Measurements from ENCODE around the gene SIDT2. TPM values are rescaled to one million over a fixed set of nuclear protein-coding genes. Genes with fewer than 3 reads are reported as not detected.
A peak's percentile ranks its signal among the peaks of the same experiment; 100 is the strongest.

Gene SIDT2
- total and polyA plus RNA-seq, 2 of the 13 experiments (the other 11 are each of a cell fraction or from before 2014, with no cell fraction given) = 11.5 to 28.0 TPM

- no peaks in the 10 kb centered on the region for H3K9me3 ChIP-seq (ENCODE audit: low read length)
- H3K36me3 ChIP-seq (replicated peaks in 1 of 2; ENCODE audit: control insufficient read depth in 1 of 2, insufficient read depth in 2 of 2, low read length in 2 of 2) = peaks cover 2 to 9% of the 10 kb centered on the region in 2 experiments; a peak in 1 of 5 replicates
- in situ Hi-C loops (cut with HindIII; ENCODE audit: extremely low pct_ligation_motif_present, low pct_unique_long_range_greater_than_20kb) (loop anchor here (5.0 kb wide), 2 partner anchors 87 to 358 kb away; partner anchors contain the start of gene BACE1), intact Hi-C loops (cut with micrococcal nuclease; ENCODE audit: unreplicated experiment) (loop anchor here (5.0 to 10.0 kb wide), 2 partner anchors 125 to 182 kb away; no protein-coding TSS in a partner anchor)
- H3K4me1 ChIP-seq (ENCODE audit: insufficient read depth, low read length) = peaks cover 32% of the 10 kb centered on the region
- H3K27ac ChIP-seq (ENCODE audit: extremely low read length, insufficient read depth, low read length) = no peak overlapping the region
- H2AFZ ChIP-seq (ENCODE audit: low read length) = no peak overlapping the region
- WGBS (ENCODE audit: low lambda C conversion rate) = 98% methylated on average over 4 of the region's 5 CpGs
- H3K4me3 ChIP-seq (replicated peaks in 1 of 3; ENCODE audit: insufficient read depth in 1 of 3, low read depth in 2 of 3, low read length in 3 of 3) = no peak overlapping the region
- ChIA-PET CTCF (ENCODE audit: low intra/inter-chr PET ratio, low total read pairs) (no interaction called here), POLR2A (no interaction called here)
- BruUV-seq (replicated peaks) = TSS peak; percentile 41
- H3K27me3 ChIP-seq (ENCODE audit: control insufficient read depth in 1 of 2, insufficient read depth in 2 of 2, low read length in 2 of 2) = no peaks in the 10 kb centered on the region
- DNase-seq (ENCODE audit: low spot score) (no peak), ATAC-seq (no peak), FAIRE-seq (no peak)
- peaks cover 10% of the 10 kb centered on the region for H3K79me2 ChIP-seq (ENCODE audit: insufficient read depth, low read length)
- no peak for TF ChIP-seq HCFC1 (IDR thresholded peaks at IDR 0.05; ENCODE audit: low read depth, low read length)
- TF ChIP-seq PRMT3 (CRISPR knock-in tag; IDR thresholded peaks at IDR 0.05; ENCODE audit: borderline replicate concordance, low read depth) = no peak
- TF ChIP-seq HMGA1 (CRISPR knock-in tag; conservative IDR thresholded peaks at IDR 0.05) = no peak
- no peak for TF ChIP-seq JUND (CRISPR knock-in tag; IDR thresholded peaks at IDR 0.05)
- no peak for TF ChIP-seq ZSCAN31 (CRISPR knock-in tag; IDR thresholded peaks at IDR 0.05; ENCODE audit: low read depth)
- no peak for TF ChIP-seq PPARG (CRISPR knock-in tag; conservative IDR thresholded peaks at IDR 0.05)
- no peak for TF ChIP-seq ATF4 (CRISPR knock-in tag; IDR thresholded peaks at IDR 0.05)
- TF ChIP-seq ZFP62 (CRISPR knock-in tag; IDR thresholded peaks at IDR 0.05) = no peak
- no peak for TF ChIP-seq SSRP1 (CRISPR knock-in tag; IDR thresholded peaks at IDR 0.05)
- TF ChIP-seq TBL1XR1 (IDR thresholded peaks at IDR 0.05; ENCODE audit: borderline replicate concordance, low read length, partially characterized antibody) = no peak
- no peak for TF ChIP-seq NR3C1 (CRISPR knock-in tag; IDR thresholded peaks at IDR 0.05)
- TF ChIP-seq AFF4 (CRISPR knock-in tag; IDR thresholded peaks at IDR 0.05) = no peak
- no peak for TF ChIP-seq ZNF225 (CRISPR knock-in tag; IDR thresholded peaks at IDR 0.05)
- TF ChIP-seq SKI (IDR thresholded peaks at IDR 0.05; ENCODE audit: partially characterized antibody) = no peak
- no peak for TF ChIP-seq ZNF816 (CRISPR knock-in tag; IDR thresholded peaks at IDR 0.05; ENCODE audit: borderline replicate concordance)
- TF ChIP-seq ZBTB46 (CRISPR knock-in tag; IDR thresholded peaks at IDR 0.05; ENCODE audit: borderline replicate concordance) = no peak
- no peak overlapping the region for H3K4me2 ChIP-seq (ENCODE audit: low read depth, low read length)
- no peaks in the 10 kb centered on the region for H4K20me1 ChIP-seq (ENCODE audit: insufficient read depth, low read length)
- no peak overlapping the region for H3K9ac ChIP-seq (ENCODE audit: insufficient read depth, low read depth, low read length)
These were observed 51.4 kb downstream of the SIDT2 start for GRCh38 chr11:117229931-117230285.

Measured in HepG2 (cell line).